Activated CD4-positive, CD25-positive, alpha-beta regulatory T cell treated with anti-CD3 and anti-CD28 coated beads, Interleukin-2, amount 50 U/mL, for 72 hours (primary cell): ENCODE results near the gene NLRP12.
"Not testable (repeated sequence)": the region's sequence is repeated elsewhere in the genome, so short reads cannot be mapped to it uniquely, and the experiment has no call there.

Experiments
- DNase-seq: peaks from one replicate; pipeline ENCODE4 v3.0.0; 2021

NLRP12 gene

GRCh38 chr19:53773999-53774398, 50.1 kb downstream of the NLRP12 start:
- no peak for DNase-seq

GRCh38 chr19:53772943-53773342, 51.2 kb downstream of the NLRP12 start:
- DNase-seq, result no peak

GRCh38 chr19:53771144-53771543, 53.0 kb downstream of the NLRP12 start:
- no peak for DNase-seq

- not testable (repeated sequence) for DNase-seq
Observed at GRCh38 chr19:53769696-53770309, 54.3 kb downstream of the NLRP12 start.

GRCh38 chr19:53768401-53768800, 55.7 kb downstream of the NLRP12 start:
- DNase-seq, result no peak

- DNase-seq, result not testable (repeated sequence)
Observed at GRCh38 chr19:53758991-53759390, 65.1 kb downstream of the NLRP12 start.
